IPS-NIHi7 (cell line): ENCODE data around the gene MRRF.

ENCODE experiments used
- DNase-seq: peaks from one replicate; pipeline ENCODE4 v3.0.0; 2012; ENCODE audit warnings: mixed read lengths; ENCODE audit errors: extremely low spot score

MRRF gene

GRCh38 chr9:122332083-122332482 is 67.4 kb downstream of the MRRF start:
- peak; percentile 52 for DNase-seq

GRCh38 chr9:122332644-122333043 is 68.0 kb downstream of the MRRF start:
- DNase-seq: no peak

- DNase-seq: no peak
Measured at GRCh38 chr9:122333169-122333808, 68.6 kb downstream of the MRRF start.

GRCh38 chr9:122334916-122335315 is 70.2 kb downstream of the MRRF start:
- no peak for DNase-seq

GRCh38 chr9:122336189-122336588 is 71.5 kb downstream of the MRRF start:
- no peak for DNase-seq

- DNase-seq: peak; percentile 59
Measured at GRCh38 chr9:122336866-122337555, 72.3 kb downstream of the MRRF start.

- DNase-seq: no peak
Measured at GRCh38 chr9:122337556-122337929, 72.9 kb downstream of the MRRF start.

- no peak for DNase-seq
Measured at GRCh38 chr9:122338536-122338935, 73.9 kb downstream of the MRRF start.

GRCh38 chr9:122338994-122339393 is 74.3 kb downstream of the MRRF start:
- no peak for DNase-seq

GRCh38 chr9:122339579-122339978 is 74.9 kb downstream of the MRRF start:
- no peak for DNase-seq

- no peak for DNase-seq
Measured at GRCh38 chr9:122340161-122340560, 75.5 kb downstream of the MRRF start.

- DNase-seq: no peak
Measured at GRCh38 chr9:122342323-122343050, 77.8 kb downstream of the MRRF start.

GRCh38 chr9:122346478-122347347 is 82.0 kb downstream of the MRRF start:
- DNase-seq: peak; percentile 44

GRCh38 chr9:122347348-122348287 is 82.9 kb downstream of the MRRF start:
- DNase-seq: no peak

- no peak for DNase-seq
Measured at GRCh38 chr9:122348288-122348777, 83.7 kb downstream of the MRRF start.

- DNase-seq: no peak
Measured at GRCh38 chr9:122348791-122349190, 84.1 kb downstream of the MRRF start.

- DNase-seq: no peak
Measured at GRCh38 chr9:122349201-122349600, 84.5 kb downstream of the MRRF start.

- DNase-seq: peak; percentile 86
Measured at GRCh38 chr9:122350577-122351355, 86.1 kb downstream of the MRRF start.

GRCh38 chr9:122354536-122355199 is 90.0 kb downstream of the MRRF start:
- DNase-seq: no peak
